Measurements from ENCODE around the gene KRT23.

The KRT23 gene

DNA sequence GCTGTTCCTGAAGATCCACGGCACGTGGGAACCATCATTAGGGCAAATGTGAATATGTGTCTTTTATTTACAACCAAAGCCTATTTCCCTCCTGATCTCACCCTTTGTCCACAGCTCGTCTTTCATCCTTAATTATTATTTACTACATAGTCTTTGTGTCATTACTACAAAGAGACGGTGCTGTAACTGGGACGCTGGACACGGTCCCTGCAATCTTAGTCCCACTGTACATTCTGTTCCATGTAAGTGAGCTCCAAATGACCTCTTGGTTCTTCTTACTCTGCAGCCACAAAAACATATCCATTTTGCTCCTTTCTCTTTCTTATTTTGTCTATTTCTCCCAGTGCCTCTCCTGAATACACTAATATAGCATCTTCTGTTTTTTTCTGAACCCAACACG, 12.7 kb upstream of the KRT23 start:
- Histone ChIP-seq H3K27ac (ENCODE audit: low read depth, low read length) (no peak overlapping the region), H3K9me3 (ENCODE audit: control insufficient read depth, insufficient read depth, low read length) (no peaks in the 10 kb centered on the region), H4K20me1 (ENCODE audit: control insufficient read depth, insufficient read depth, low read depth, low read length) (no peaks in the 10 kb centered on the region), H3K4me3 (ENCODE audit: low read length) (no peak overlapping the region), H3K4me1 (ENCODE audit: control insufficient read depth, low read length) (no peaks in the 10 kb centered on the region), H3F3A (ENCODE audit: control insufficient read depth, insufficient read depth) (no peaks in the 10 kb centered on the region), H3K79me2 (ENCODE audit: control insufficient read depth, low read length) (no peaks in the 10 kb centered on the region), H3K9me2 (replicated peaks; ENCODE audit: control insufficient read depth, low read length) (no peaks in the 10 kb centered on the region), H3K36me3 (ENCODE audit: control insufficient read depth, low read length) (no peaks in the 10 kb centered on the region), H3K27me3 (ENCODE audit: control insufficient read depth, low read length) (no peaks in the 10 kb centered on the region; the same call in none of the 2 replicates), H3K4me2 (ENCODE audit: low read length) (no peak overlapping the region)
- TF ChIP-seq CTCF (IDR thresholded peaks at IDR 0.05; ENCODE audit: low read depth, low read length, poor library complexity, severe bottlenecking): no peak
- TF ChIP-seq EZH2phosphoT487 (IDR thresholded peaks at IDR 0.05; ENCODE audit: borderline replicate concordance, low read length): no peak

- H3K79me2 ChIP-seq (ENCODE audit: control insufficient read depth, low read length): no peaks in the 10 kb centered on the region
- no peak overlapping the region for H3K27ac ChIP-seq (ENCODE audit: low read depth, low read length)
- H3K4me1 ChIP-seq (ENCODE audit: control insufficient read depth, low read length): no peaks in the 10 kb centered on the region
- H3K9me2 ChIP-seq (replicated peaks; ENCODE audit: control insufficient read depth, low read length): no peaks in the 10 kb centered on the region
- no peaks in the 10 kb centered on the region for H3K9me3 ChIP-seq (ENCODE audit: control insufficient read depth, insufficient read depth, low read length)
- H3K4me3 ChIP-seq (ENCODE audit: low read length): no peak overlapping the region
- no peaks in the 10 kb centered on the region for H3F3A ChIP-seq (ENCODE audit: control insufficient read depth, insufficient read depth)
- no peaks in the 10 kb centered on the region; the same call in none of the 2 replicates for H3K27me3 ChIP-seq (ENCODE audit: control insufficient read depth, low read length)
- no peak for TF ChIP-seq EZH2phosphoT487 (IDR thresholded peaks at IDR 0.05; ENCODE audit: borderline replicate concordance, low read length)
- no peak for TF ChIP-seq CTCF (IDR thresholded peaks at IDR 0.05; ENCODE audit: low read depth, low read length, poor library complexity, severe bottlenecking)
- H4K20me1 ChIP-seq (ENCODE audit: control insufficient read depth, insufficient read depth, low read depth, low read length): no peaks in the 10 kb centered on the region
- H3K4me2 ChIP-seq (ENCODE audit: low read length): no peak overlapping the region
- H3K36me3 ChIP-seq (ENCODE audit: control insufficient read depth, low read length): no peaks in the 10 kb centered on the region
Measured at GRCh38 chr17:40949418-40949817, 12.0 kb upstream of the KRT23 start.

GRCh38 chr17:40947929-40948328, 10.5 kb upstream of the KRT23 start:
- Histone ChIP-seq H3K4me2 (ENCODE audit: low read length) (no peak overlapping the region), H3F3A (ENCODE audit: control insufficient read depth, insufficient read depth) (no peaks in the 10 kb centered on the region), H3K27me3 (ENCODE audit: control insufficient read depth, low read length) (no peaks in the 10 kb centered on the region; the same call in none of the 2 replicates), H3K27ac (ENCODE audit: low read depth, low read length) (no peak overlapping the region), H3K4me1 (ENCODE audit: control insufficient read depth, low read length) (no peaks in the 10 kb centered on the region), H3K4me3 (ENCODE audit: low read length) (no peak overlapping the region), H4K20me1 (ENCODE audit: control insufficient read depth, insufficient read depth, low read depth, low read length) (no peaks in the 10 kb centered on the region), H3K36me3 (ENCODE audit: control insufficient read depth, low read length) (no peaks in the 10 kb centered on the region), H3K9me3 (ENCODE audit: control insufficient read depth, insufficient read depth, low read length) (no peaks in the 10 kb centered on the region), H3K79me2 (ENCODE audit: control insufficient read depth, low read length) (no peaks in the 10 kb centered on the region), H3K9me2 (replicated peaks; ENCODE audit: control insufficient read depth, low read length) (no peaks in the 10 kb centered on the region)
- TF ChIP-seq EZH2phosphoT487 (IDR thresholded peaks at IDR 0.05; ENCODE audit: borderline replicate concordance, low read length) (no peak), CTCF (IDR thresholded peaks at IDR 0.05; ENCODE audit: low read depth, low read length, poor library complexity, severe bottlenecking) (no peak)

Data from DOHH2 (cell line).